H1 (cell line): ENCODE measurements around the gene TSN. TPM values are rescaled to one million over a fixed set of nuclear protein-coding genes. Genes with fewer than 3 reads are reported as not detected.

Source experiments
- ASH2L ChIP-seq: fragments of 200-600, 300-600 bp; sonication (generic); IDR thresholded peaks from one replicate; pipeline ENCODE4 v1.7.1; 2017; ENCODE audit warnings: low read length
- CTBP2 ChIP-seq: IDR thresholded peaks from 2 replicates; pipeline ENCODE4 v1.7.0; 2011; ENCODE audit warnings: borderline replicate concordance, mild to moderate bottlenecking, moderate library complexity, mixed read lengths, low read length; ENCODE audit not compliant: insufficient read depth, insufficient read length
- EP300 ChIP-seq, 2 experiments: IDR thresholded peaks; 1 replicate in 1 of 2; 2 replicates in 1 of 2; pipeline ENCODE4 v1.6.1; 2011 to 2012; ENCODE audit warnings: low read depth in 2 of 2, low read length in 2 of 2, mild to moderate bottlenecking in 2 of 2, borderline replicate concordance in 1 of 2, inconsistent platforms in 1 of 2, moderate library complexity in 1 of 2
- HDAC2 ChIP-seq, 2 experiments: fragments of 300-600 bp in 1 of 2; sonication (generic) in 1 of 2; IDR thresholded peaks; 2 replicates each; pipeline ENCODE4 v1.6.1; 2011 to 2012; ENCODE audit warnings: low read depth in 2 of 2, low read length in 2 of 2, mild to moderate bottlenecking in 2 of 2, moderate library complexity in 2 of 2, borderline replicate concordance in 1 of 2, inconsistent platforms in 1 of 2
- TCF12 ChIP-seq: IDR thresholded peaks from 2 replicates; pipeline ENCODE4 v1.6.1; 2011; ENCODE audit warnings: low read depth, mild to moderate bottlenecking, low read length
- polyA plus RNA-seq, 7 experiments: library from polyadenylated mRNA; depleted of rRNA in 3 of 7; stranded (reverse) in 5 of 7; unstranded in 2 of 7; fragments of >200 nt in 5 of 7; fragments of 200-250 nt in 2 of 7; gene quantifications; 1 replicate in 5 of 7; 2 replicates in 1 of 7; 4 replicates in 1 of 7; pipeline versions ENCODE4 v1.2.1 to v1.2.3, GENCODE V29; 2011 to 2013; ENCODE audit warnings: missing spikeins in 2 of 7, mixed read lengths in 2 of 7
- total RNA-seq: library from RNA; stranded (reverse); fragmentation: NEBNext Ultra II Directional; extraction: Animal tissue kit (Norgen Biotek cat#: 25700); gene quantifications from 2 replicates; pipeline ENCODE4 v1.2.1, GENCODE V29; 2021
- TF ChIP-seq, protein P1 (sequence below), 3 experiments: IDR thresholded peaks; 1 replicate in 2 of 3; 2 replicates in 1 of 3; pipeline versions ENCODE4 v1.5.1 to v1.6.1; 2011; ENCODE audit warnings: low read length in 3 of 3, mild to moderate bottlenecking in 3 of 3, inconsistent platforms in 2 of 3, low read depth in 1 of 3, moderate library complexity in 1 of 3; ENCODE audit not compliant: insufficient read depth in 1 of 3; ENCODE audit errors: control extremely low read depth in 1 of 3
- TF ChIP-seq, protein P2 (sequence below): IDR thresholded peaks from 2 replicates; pipeline ENCODE4 v1.6.1; 2011; ENCODE audit warnings: low read length, improper control_type of control experiment

Gene TSN
- total and polyA plus RNA-seq, 2 of the 8 experiments (the other 6 are each of a cell fraction or from before 2014, with no cell fraction given), result 44.4 to 96.1 TPM

DNA sequence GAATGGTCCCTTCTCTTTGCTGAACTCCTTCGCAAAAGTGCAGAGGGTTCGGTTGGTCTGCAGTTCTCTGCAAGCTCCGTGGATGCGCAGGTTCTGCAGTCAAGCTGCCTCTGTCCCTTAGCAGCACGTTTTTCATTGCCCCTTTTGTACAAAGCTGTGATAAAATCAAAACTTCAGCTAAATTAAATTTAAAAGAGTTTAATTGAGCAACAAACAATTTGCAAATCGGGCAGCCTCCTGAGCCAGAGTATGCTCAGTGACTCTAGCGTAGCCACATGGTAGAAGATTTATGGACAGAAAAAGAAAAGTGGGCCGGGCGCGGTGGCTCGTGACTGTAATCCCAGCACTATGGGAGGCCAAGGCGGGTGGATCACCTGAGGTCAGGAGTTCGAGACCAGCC, 18.8 kb downstream of the TSN start (continued):
- TF ChIP-seq, protein P1, sequence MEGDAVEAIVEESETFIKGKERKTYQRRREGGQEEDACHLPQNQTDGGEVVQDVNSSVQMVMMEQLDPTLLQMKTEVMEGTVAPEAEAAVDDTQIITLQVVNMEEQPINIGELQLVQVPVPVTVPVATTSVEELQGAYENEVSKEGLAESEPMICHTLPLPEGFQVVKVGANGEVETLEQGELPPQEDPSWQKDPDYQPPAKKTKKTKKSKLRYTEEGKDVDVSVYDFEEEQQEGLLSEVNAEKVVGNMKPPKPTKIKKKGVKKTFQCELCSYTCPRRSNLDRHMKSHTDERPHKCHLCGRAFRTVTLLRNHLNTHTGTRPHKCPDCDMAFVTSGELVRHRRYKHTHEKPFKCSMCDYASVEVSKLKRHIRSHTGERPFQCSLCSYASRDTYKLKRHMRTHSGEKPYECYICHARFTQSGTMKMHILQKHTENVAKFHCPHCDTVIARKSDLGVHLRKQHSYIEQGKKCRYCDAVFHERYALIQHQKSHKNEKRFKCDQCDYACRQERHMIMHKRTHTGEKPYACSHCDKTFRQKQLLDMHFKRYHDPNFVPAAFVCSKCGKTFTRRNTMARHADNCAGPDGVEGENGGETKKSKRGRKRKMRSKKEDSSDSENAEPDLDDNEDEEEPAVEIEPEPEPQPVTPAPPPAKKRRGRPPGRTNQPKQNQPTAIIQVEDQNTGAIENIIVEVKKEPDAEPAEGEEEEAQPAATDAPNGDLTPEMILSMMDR (IDR thresholded peaks at IDR 0.05; ENCODE audit: control extremely low read depth in 1 of 3, insufficient read depth in 1 of 3, low read depth in 1 of 3, low read length in 3 of 3), result no peak
- no peak for TF ChIP-seq CTBP2
- TF ChIP-seq EP300 (IDR thresholded peaks at IDR 0.05; ENCODE audit: borderline replicate concordance in 1 of 2, low read depth in 2 of 2, low read length in 2 of 2), result no peak
- TF ChIP-seq TCF12, result no peak
- no peak for TF ChIP-seq ASH2L
- no peak for TF ChIP-seq HDAC2 (IDR thresholded peaks at IDR 0.05; ENCODE audit: borderline replicate concordance in 1 of 2, low read depth in 2 of 2, low read length in 2 of 2)
- TF ChIP-seq, protein P2, sequence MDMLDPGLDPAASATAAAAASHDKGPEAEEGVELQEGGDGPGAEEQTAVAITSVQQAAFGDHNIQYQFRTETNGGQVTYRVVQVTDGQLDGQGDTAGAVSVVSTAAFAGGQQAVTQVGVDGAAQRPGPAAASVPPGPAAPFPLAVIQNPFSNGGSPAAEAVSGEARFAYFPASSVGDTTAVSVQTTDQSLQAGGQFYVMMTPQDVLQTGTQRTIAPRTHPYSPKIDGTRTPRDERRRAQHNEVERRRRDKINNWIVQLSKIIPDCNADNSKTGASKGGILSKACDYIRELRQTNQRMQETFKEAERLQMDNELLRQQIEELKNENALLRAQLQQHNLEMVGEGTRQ, result no peak
- TF ChIP-seq, all 59 proteins: peak for 0
